DMS 273 (cell line): ENCODE data around the gene MFF.

Experiments used
- DNase-seq: peaks from one replicate; lab custom pipeline; 2025; ENCODE audit not compliant: unreplicated experiment; lab: John Stamatoyannopoulos, UW

The MFF gene

GRCh38 chr2:227326783-227327182, 1.7 kb downstream of the MFF start:
- DNase-seq, result peak; percentile 12

- DNase-seq, result no peak
These were observed 10.7 kb downstream of the MFF start for GRCh38 chr2:227335713-227336112.

GRCh38 chr2:227337442-227337841, 12.4 kb downstream of the MFF start:
- DNase-seq, result no peak

- DNase-seq, result no peak
These were observed 14.1 kb downstream of the MFF start for GRCh38 chr2:227339098-227339599.

- DNase-seq, result no peak
These were observed 15.1 kb downstream of the MFF start for GRCh38 chr2:227340106-227340505.

GRCh38 chr2:227341553-227341952, 16.5 kb downstream of the MFF start:
- DNase-seq, result no peak

GRCh38 chr2:227344231-227344630, 19.2 kb downstream of the MFF start:
- DNase-seq, result no peak

- no peak for DNase-seq
These were observed 22.1 kb downstream of the MFF start for GRCh38 chr2:227347117-227347516.

GRCh38 chr2:227348324-227348723, 23.3 kb downstream of the MFF start:
- no peak for DNase-seq

- DNase-seq, result no peak
These were observed 25.1 kb downstream of the MFF start for GRCh38 chr2:227349989-227350612.

GRCh38 chr2:227351639-227352038, 26.6 kb downstream of the MFF start:
- DNase-seq, result no peak

GRCh38 chr2:227360351-227360750, 35.3 kb downstream of the MFF start:
- DNase-seq, result no peak

GRCh38 chr2:227363756-227364155, 38.7 kb downstream of the MFF start:
- DNase-seq, result peak; percentile 21

- DNase-seq, result peak; percentile 14
These were observed 39.7 kb downstream of the MFF start for GRCh38 chr2:227364585-227365263.

- DNase-seq, result no peak
These were observed 40.8 kb downstream of the MFF start for GRCh38 chr2:227365833-227366232.

- DNase-seq, result no peak
These were observed 41.8 kb downstream of the MFF start for GRCh38 chr2:227366769-227367426.

- DNase-seq, result no peak
These were observed 42.4 kb downstream of the MFF start for GRCh38 chr2:227367427-227367795.

GRCh38 chr2:227368574-227368973, 43.5 kb downstream of the MFF start:
- no peak for DNase-seq

GRCh38 chr2:227370092-227370491, 45.0 kb downstream of the MFF start:
- no peak for DNase-seq

- no peak for DNase-seq
These were observed 45.8 kb downstream of the MFF start for GRCh38 chr2:227370791-227371312.

GRCh38 chr2:227373389-227373788, 48.3 kb downstream of the MFF start:
- no peak for DNase-seq

GRCh38 chr2:227374158-227374557, 49.1 kb downstream of the MFF start:
- DNase-seq, result no peak
